H1 (cell line): Measurements from ENCODE around the gene RCHY1. TPM values are rescaled to one million over a fixed set of nuclear protein-coding genes. Genes with fewer than 3 reads are reported as not detected.

ENCODE experiments used
- CTCF ChIA-PET: fragments of 300-600 bp; sonication (Branson Sonifier 250); formaldehyde crosslinking; loops from one replicate; lab custom pipeline; 2021; ENCODE audit not compliant: partially characterized antibody; lab: Charles Lee
- POLR2A ChIA-PET: fragments of 300-600 bp; sonication (Branson Sonifier 250); formaldehyde crosslinking; loops from one replicate; lab custom pipeline; 2021; ENCODE audit warnings: inconsistent platforms; ENCODE audit not compliant: partially characterized antibody; lab: Charles Lee
- DNase-seq, 2 experiments: peaks; one replicate each; pipeline versions ENCODE4 v3.0.0 to v3.0.0-alpha.2; 2010 to 2022; ENCODE audit warnings: low spot score in 2 of 2, low read depth in 1 of 2, mixed read lengths in 1 of 2
- FAIRE-seq: peaks from 2 replicates; lab custom pipeline; 2011; peaks lifted over from hg19 to GRCh38; lab: Jason Lieb, UNC
- H2AFZ ChIP-seq: 2 replicates; pipeline ENCODE4 v1.8.1; 2012; ENCODE audit warnings: low read length, inconsistent platforms
- H2AK5ac ChIP-seq: 2 replicates; pipeline ENCODE4 v1.6.1; 2013; ENCODE audit warnings: low read depth, low read length
- H2BK120ac ChIP-seq: replicated peaks from 2 replicates; pipeline ENCODE3; 2013; ENCODE audit warnings: low read depth, low read length, inconsistent platforms
- H2BK12ac ChIP-seq: 2 replicates; pipeline ENCODE4 v1.6.1; 2013; ENCODE audit warnings: low read depth, low read length
- H2BK15ac ChIP-seq: 2 replicates; pipeline ENCODE4 v1.6.1; 2013; ENCODE audit warnings: low read length
- H2BK20ac ChIP-seq: 2 replicates; pipeline ENCODE4 v1.6.1; 2013; ENCODE audit warnings: low read length
- H2BK5ac ChIP-seq: 2 replicates; pipeline ENCODE4 v1.6.1; 2013; ENCODE audit warnings: low read depth, low read length
- H3K14ac ChIP-seq: 2 replicates; pipeline ENCODE4 v1.6.1; 2013; ENCODE audit warnings: inconsistent platforms; ENCODE audit not compliant: insufficient read length
- H3K18ac ChIP-seq: 2 replicates; pipeline ENCODE4 v1.6.1; 2013; ENCODE audit warnings: low read length; ENCODE audit errors: extremely low read depth
- H3K23ac ChIP-seq: 2 replicates; pipeline ENCODE4 v1.6.1; 2013; ENCODE audit warnings: inconsistent platforms; ENCODE audit not compliant: insufficient read length
- H3K23me2 ChIP-seq: 2 replicates; pipeline ENCODE4 v1.6.1; 2013; ENCODE audit warnings: low read depth, low read length
- H3K27ac ChIP-seq: 2 replicates; pipeline ENCODE4 v1.6.1; 2011; ENCODE audit warnings: low read depth, low read length, inconsistent platforms
- H3K27me3 ChIP-seq, 4 experiments: replicated peaks in 1 of 4; 1 replicate in 1 of 4; 2 replicates in 3 of 4; pipeline versions ENCODE4 v1.6.1 to v1.8.1; 2011 to 2013; ENCODE audit warnings: low read length in 3 of 4, mild to moderate bottlenecking in 3 of 4, inconsistent platforms in 2 of 4, mixed read lengths in 2 of 4, moderate library complexity in 1 of 4; ENCODE audit not compliant: control insufficient read depth in 3 of 4, insufficient read depth in 3 of 4; ENCODE audit errors: extremely low read depth in 1 of 4
- H3K36me3 ChIP-seq, 4 experiments: 2 replicates each; pipeline versions ENCODE4 v1.6.1 to v1.8.1; 2011 to 2013; ENCODE audit warnings: mild to moderate bottlenecking in 4 of 4, low read length in 3 of 4, moderate library complexity in 2 of 4, control low read depth in 1 of 4, inconsistent platforms in 1 of 4; ENCODE audit not compliant: insufficient read depth in 4 of 4, control insufficient read depth in 2 of 4
- H3K4ac ChIP-seq: replicated peaks from 2 replicates; pipeline ENCODE3; 2013; ENCODE audit warnings: low read length, low read depth, mixed read lengths, inconsistent platforms; ENCODE audit not compliant: insufficient read length
- H3K4me1 ChIP-seq, 4 experiments: replicated peaks in 1 of 4; 1 replicate in 1 of 4; 2 replicates in 3 of 4; pipeline versions ENCODE4 v1.6.1 to v1.8.1; 2011 to 2013; ENCODE audit warnings: low read length in 3 of 4, inconsistent platforms in 2 of 4, mixed read lengths in 1 of 4; ENCODE audit not compliant: insufficient read depth in 4 of 4, control insufficient read depth in 3 of 4
- H3K4me2 ChIP-seq, 2 experiments: 2 replicates each; pipeline versions ENCODE4 v1.6.1 to v1.8.1; 2011 to 2013; ENCODE audit warnings: low read depth in 2 of 2, low read length in 2 of 2, control low read depth in 1 of 2, inconsistent platforms in 1 of 2, mild to moderate bottlenecking in 1 of 2; ENCODE audit not compliant: insufficient read depth in 1 of 2
- H3K4me3 ChIP-seq, 4 experiments: fragments of 200-600, 300-600 bp in 1 of 4; sonication (generic), shearing (Covaris generic), sonication (Bioruptor Twin) in 1 of 4; 2 replicates each; pipeline versions ENCODE4 v1.5.1 to v1.8.1; 2011 to 2016; ENCODE audit warnings: low read length in 4 of 4, low read depth in 3 of 4, control low read depth in 2 of 4, inconsistent platforms in 2 of 4, mild to moderate bottlenecking in 2 of 4, mixed read lengths in 1 of 4, moderate library complexity in 1 of 4; ENCODE audit not compliant: insufficient read depth in 2 of 4; ENCODE audit errors: extremely low read depth in 1 of 4
- H3K56ac ChIP-seq: replicated peaks from 2 replicates; pipeline ENCODE3; 2013; ENCODE audit warnings: low read depth, mild to moderate bottlenecking, mixed read lengths, low read length, inconsistent platforms; ENCODE audit not compliant: insufficient read length
- H3K79me1 ChIP-seq: 2 replicates; pipeline ENCODE4 v1.6.1; 2013; ENCODE audit warnings: low read depth, low read length, control low read depth
- H3K79me2 ChIP-seq, 2 experiments: 2 replicates each; pipeline versions ENCODE4 v1.6.1 to v1.8.1; 2012 to 2013; ENCODE audit warnings: low read length in 2 of 2, mild to moderate bottlenecking in 2 of 2, inconsistent platforms in 1 of 2; ENCODE audit not compliant: insufficient read depth in 2 of 2, control insufficient read depth in 1 of 2
- H3K9ac ChIP-seq, 4 experiments: replicated peaks in 1 of 4; 1 replicate in 1 of 4; 2 replicates in 3 of 4; pipeline versions ENCODE4 v1.6.1 to v1.8.1; 2011 to 2013; ENCODE audit warnings: low read depth in 3 of 4, low read length in 3 of 4, control low read depth in 2 of 4, mild to moderate bottlenecking in 2 of 4, moderate library complexity in 2 of 4, inconsistent platforms in 1 of 4; ENCODE audit errors: extremely low read depth in 1 of 4
- H3K9me3 ChIP-seq, 2 experiments: 2 replicates each; pipeline versions ENCODE4 v1.6.1 to v1.8.1; 2012 to 2013; ENCODE audit warnings: mild to moderate bottlenecking in 2 of 2, moderate library complexity in 2 of 2, control low read depth in 1 of 2, inconsistent platforms in 1 of 2, low read depth in 1 of 2, low read length in 1 of 2, mixed read lengths in 1 of 2; ENCODE audit not compliant: insufficient read depth in 2 of 2
- H4K20me1 ChIP-seq, 2 experiments: replicated peaks in 1 of 2; 2 replicates each; pipeline versions ENCODE3 to v1.8.1; 2011 to 2013; ENCODE audit warnings: inconsistent platforms in 2 of 2, low read length in 2 of 2, mild to moderate bottlenecking in 1 of 2; ENCODE audit not compliant: insufficient read depth in 2 of 2, control insufficient read depth in 1 of 2
- H4K5ac ChIP-seq: 2 replicates; pipeline ENCODE4 v1.6.1; 2013; ENCODE audit warnings: low read length, low read depth, mixed read lengths, inconsistent platforms; ENCODE audit not compliant: insufficient read length
- H4K8ac ChIP-seq: 2 replicates; pipeline ENCODE4 v1.8.0; 2013; ENCODE audit warnings: mild to moderate bottlenecking, moderate library complexity, low read length, inconsistent platforms; ENCODE audit not compliant: insufficient read depth; ENCODE audit errors: extremely low read depth
- H4K91ac ChIP-seq: replicated peaks from 2 replicates; pipeline ENCODE3; 2013; ENCODE audit warnings: low read length, mixed read lengths, inconsistent platforms; ENCODE audit not compliant: insufficient read length
- BRCA1 ChIP-seq: IDR thresholded peaks from 2 replicates; pipeline ENCODE4 v1.6.1; 2012; ENCODE audit warnings: low read depth, low read length, improper control_type of control experiment
- GTF2F1 ChIP-seq: IDR thresholded peaks from 2 replicates; pipeline ENCODE4 v1.6.1; 2012; ENCODE audit warnings: low read depth, low read length, improper control_type of control experiment, borderline replicate concordance
- HDAC2 ChIP-seq, 2 experiments: fragments of 300-600 bp in 1 of 2; sonication (generic) in 1 of 2; IDR thresholded peaks; 2 replicates each; pipeline ENCODE4 v1.6.1; 2011 to 2012; ENCODE audit warnings: low read depth in 2 of 2, low read length in 2 of 2, mild to moderate bottlenecking in 2 of 2, moderate library complexity in 2 of 2, borderline replicate concordance in 1 of 2, inconsistent platforms in 1 of 2
- JUN ChIP-seq: IDR thresholded peaks from 2 replicates; pipeline ENCODE4 v1.6.1; 2011; ENCODE audit warnings: low read depth, mild to moderate bottlenecking, improper control_type of control experiment, low read length
- KDM1A ChIP-seq: fragments of 200-600, 300-600 bp; sonication (generic); IDR thresholded peaks from 2 replicates; pipeline ENCODE4 v1.7.1; 2016; ENCODE audit warnings: mild to moderate bottlenecking, low read length, borderline replicate concordance
- KDM4A ChIP-seq: IDR thresholded peaks from one replicate; pipeline ENCODE4 v1.7.1; 2012; ENCODE audit warnings: low read depth, mild to moderate bottlenecking, moderate library complexity, low read length, inconsistent platforms; ENCODE audit not compliant: severe bottlenecking
- KDM5A ChIP-seq: fragments of 200-600 bp; IDR thresholded peaks from 2 replicates; pipeline ENCODE4 v1.7.1; 2012; ENCODE audit warnings: mild to moderate bottlenecking, low read length, inconsistent platforms, mixed read lengths
- NANOG ChIP-seq: IDR thresholded peaks from 2 replicates; pipeline ENCODE4 v1.6.1; 2011; ENCODE audit warnings: low read length, low read depth, mild to moderate bottlenecking, inconsistent platforms; ENCODE audit not compliant: insufficient read depth, poor library complexity, severe bottlenecking
- POU5F1 ChIP-seq: IDR thresholded peaks from 2 replicates; pipeline ENCODE4 v1.6.1; 2011; ENCODE audit warnings: low read depth, mild to moderate bottlenecking, low read length, moderate library complexity
- RNF2 ChIP-seq: fragments of 200-900, 300-1000 bp; sonication (generic); IDR thresholded peaks from 2 replicates; pipeline ENCODE4 v1.7.1; 2016; ENCODE audit warnings: borderline replicate concordance, low read depth, mild to moderate bottlenecking, antibody characterized with exemption, low read length; ENCODE audit not compliant: poor library complexity, severe bottlenecking; ENCODE audit errors: missing control alignments
- ZNF274 ChIP-seq: IDR thresholded peaks from 2 replicates; pipeline ENCODE4 v1.7.0; 2012; ENCODE audit warnings: low read length, borderline replicate concordance; ENCODE audit errors: extremely low read depth
- WGBS, 2 experiments: shearing (Covaris generic) in 1 of 2; methylation state at CpG; one replicate each; pipeline versions ENCODE4 v1.1.6 to v1.1.7; 2013 to 2015; ENCODE audit warnings: low lambda C conversion rate in 2 of 2, mixed read lengths in 2 of 2, inconsistent platforms in 1 of 2, low coverage in 1 of 2, missing lambda C conversion rate in 1 of 2; ENCODE audit not compliant: insufficient replicate concordance in 2 of 2, insufficient coverage in 1 of 2, insufficient read length in 1 of 2; ENCODE audit errors: extremely low coverage in 1 of 2, missing lambda C conversion rate in 1 of 2; 5-methylcytosine and 5-hydroxymethylcytosine counted together
- polyA plus RNA-seq, 7 experiments: library from polyadenylated mRNA; depleted of rRNA in 3 of 7; stranded (reverse) in 5 of 7; unstranded in 2 of 7; fragments of >200 nt in 5 of 7; fragments of 200-250 nt in 2 of 7; gene quantifications; 1 replicate in 5 of 7; 2 replicates in 1 of 7; 4 replicates in 1 of 7; pipeline versions ENCODE4 v1.2.1 to v1.2.3, GENCODE V29; 2011 to 2013; ENCODE audit warnings: missing spikeins in 2 of 7, mixed read lengths in 2 of 7
- total RNA-seq: library from RNA; stranded (reverse); fragmentation: NEBNext Ultra II Directional; extraction: Animal tissue kit (Norgen Biotek cat#: 25700); gene quantifications from 2 replicates; pipeline ENCODE4 v1.2.1, GENCODE V29; 2021

Gene RCHY1
- total and polyA plus RNA-seq, 2 of the 8 experiments (the other 6 are each of a cell fraction or from before 2014, with no cell fraction given): 30.3 to 44.0 TPM

DNA sequence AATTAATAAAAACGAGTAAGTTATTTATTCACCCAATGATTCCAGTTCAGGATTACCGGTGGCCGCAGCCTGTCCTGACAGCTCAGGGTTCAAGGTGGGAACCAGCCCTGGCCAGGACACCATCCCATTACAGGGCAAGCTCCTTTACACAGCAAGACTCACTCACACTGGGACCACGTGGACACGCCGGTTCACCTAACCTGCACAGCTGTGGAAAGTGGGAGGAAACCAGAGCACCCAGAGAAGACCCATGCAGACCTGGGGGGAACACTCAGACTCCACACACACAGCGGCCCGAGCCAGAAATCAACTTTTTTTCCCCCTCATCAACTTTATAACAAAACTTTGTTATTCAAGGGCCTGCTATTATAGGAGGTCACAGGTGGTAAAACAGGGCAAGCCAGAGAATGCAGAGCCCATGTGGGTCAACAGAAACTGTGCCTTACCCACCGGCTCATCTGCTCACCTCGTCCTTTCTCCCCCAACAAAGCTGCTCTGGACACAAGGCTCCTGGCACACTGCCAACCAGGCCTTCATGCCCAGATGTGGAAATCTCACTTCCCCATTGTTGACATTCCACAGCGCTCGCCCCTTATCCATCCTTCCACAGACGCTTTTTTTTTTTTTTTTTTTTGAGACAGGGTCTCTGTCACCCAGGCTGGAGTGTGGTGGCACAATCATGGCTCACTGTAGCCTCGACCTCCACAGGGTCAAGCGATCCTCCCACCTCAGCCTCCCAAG, 33.6 kb upstream of the RCHY1 start:
- H4K5ac ChIP-seq: no peak overlapping the region
- H2BK120ac ChIP-seq: no peak overlapping the region
- H2BK12ac ChIP-seq: no peak overlapping the region
- H3K23ac ChIP-seq: no peak overlapping the region
- no peak overlapping the region for H4K91ac ChIP-seq
- no peak overlapping the region for H2BK5ac ChIP-seq
- no peaks in the 10 kb centered on the region for H3K23me2 ChIP-seq
- TF ChIP-seq KDM5A (no peak), JUN (no peak), RNF2 (no peak), GTF2F1 (no peak), NANOG (no peak), POU5F1 (no peak), HDAC2 (IDR thresholded peaks at IDR 0.05; ENCODE audit: borderline replicate concordance in 1 of 2, low read depth in 2 of 2, low read length in 2 of 2) (no peak), KDM1A (no peak), KDM4A (no peak), BRCA1 (no peak), ZNF274 (no peak)
- no peaks in the 10 kb centered on the region for H3K79me1 ChIP-seq
- H3K27ac ChIP-seq: no peak overlapping the region
- no peak overlapping the region for H3K14ac ChIP-seq
- CTCF ChIA-PET: interaction anchor here (0.6 to 3.3 kb wide), 5 partner anchors 9 to 479 kb away, joined by 3 to 11 read pairs (median 3); partner anchors contain the start of gene ODAPH
- no peak for DNase-seq
- no peak overlapping the region for H4K8ac ChIP-seq
- no peak overlapping the region for H3K18ac ChIP-seq
- H3K4ac ChIP-seq: no peak overlapping the region
- 0 out of 7 replicates have a peak, but pooled peaks cover 0 to 2% (median 0%) of the 10 kb centered on the region in 4 experiments for H3K4me1 ChIP-seq
- H2BK20ac ChIP-seq: no peak overlapping the region
- H2BK15ac ChIP-seq: no peak overlapping the region
- H2AK5ac ChIP-seq: no peak overlapping the region
- no peaks in the 10 kb centered on the region for H3K27me3 ChIP-seq
- H4K20me1 ChIP-seq: no peaks in the 10 kb centered on the region
- H3K56ac ChIP-seq: no peak overlapping the region
- FAIRE-seq: no peak
- H2AFZ ChIP-seq: no peak overlapping the region
- no peaks in the 10 kb centered on the region for H3K79me2 ChIP-seq
- H3K9ac ChIP-seq: no peak overlapping the region
- WGBS, 2 experiments: 84% methylated on average over 13 of the region's 15 CpGs; no CpG with 5 or more reads in 1 of the 2 experiments
- no peaks in the 10 kb centered on the region for H3K9me3 ChIP-seq
- no peak overlapping the region for H3K4me3 ChIP-seq
- POLR2A ChIA-PET: interaction anchor here (1.6 kb wide), 1 partner anchor 13 kb away, joined by 4 read pairs; no protein-coding TSS in a partner anchor
- no peaks in the 10 kb centered on the region for H3K36me3 ChIP-seq
- no peak overlapping the region for H3K4me2 ChIP-seq
